DOHH2 (cell line): ENCODE data around the gene SRA1.

Experiments used
- H3F3A ChIP-seq: fragments of 200-600 bp; sonication (generic), shearing (Covaris generic); 2 replicates; pipeline ENCODE4 v1.6.0; 2016; ENCODE audit warnings: antibody characterized with exemption, mild to moderate bottlenecking; ENCODE audit not compliant: control insufficient read depth, insufficient read depth
- H3K27ac ChIP-seq: fragments of 200-600 bp; sonication (generic); 2 replicates; pipeline ENCODE4 v1.5.1; 2014; ENCODE audit warnings: low read depth, mild to moderate bottlenecking, low read length, moderate library complexity
- H3K27me3 ChIP-seq: fragments of 200-600 bp; sonication (generic); 2 replicates; pipeline ENCODE4 v1.6.1; 2014; ENCODE audit warnings: mild to moderate bottlenecking, low read length, mixed read lengths; ENCODE audit not compliant: control insufficient read depth
- H3K36me3 ChIP-seq: fragments of 200-600 bp; sonication (generic); 2 replicates; pipeline ENCODE4 v1.6.1; 2014; ENCODE audit warnings: mild to moderate bottlenecking, low read length, moderate library complexity, mixed read lengths; ENCODE audit not compliant: control insufficient read depth
- H3K4me1 ChIP-seq: fragments of 200-600 bp; sonication (generic); 2 replicates; pipeline ENCODE4 v1.6.1; 2014; ENCODE audit warnings: mild to moderate bottlenecking, low read length, mixed read lengths; ENCODE audit not compliant: control insufficient read depth
- H3K4me2 ChIP-seq: fragments of 200-600 bp; sonication (generic); 2 replicates; pipeline ENCODE4 v1.6.0; 2014; ENCODE audit warnings: mild to moderate bottlenecking, low read length, moderate library complexity
- H3K4me3 ChIP-seq: fragments of 200-600 bp; sonication (generic); 2 replicates; pipeline ENCODE4 v1.5.1; 2014; ENCODE audit warnings: mild to moderate bottlenecking, low read length, mixed read lengths
- H3K79me2 ChIP-seq: fragments of 200-600 bp; sonication (generic); 2 replicates; pipeline ENCODE4 v1.6.1; 2014; ENCODE audit warnings: mild to moderate bottlenecking, low read length, mixed read lengths; ENCODE audit not compliant: control insufficient read depth
- H3K9me2 ChIP-seq: fragments of 200-600 bp; sonication (generic); replicated peaks from 2 replicates; pipeline ENCODE4 v1.6.1; 2014; ENCODE audit warnings: mild to moderate bottlenecking, low read length, mixed read lengths; ENCODE audit not compliant: control insufficient read depth
- H3K9me3 ChIP-seq: fragments of 200-600 bp; sonication (generic); 2 replicates; pipeline ENCODE4 v1.6.1; 2014; ENCODE audit warnings: antibody characterized with exemption, low read length, mixed read lengths; ENCODE audit not compliant: control insufficient read depth, insufficient read depth
- H4K20me1 ChIP-seq: fragments of 200-600 bp; sonication (generic); 2 replicates; pipeline ENCODE4 v1.6.0; 2014; ENCODE audit warnings: low read depth, mild to moderate bottlenecking, antibody characterized with exemption, low read length, moderate library complexity; ENCODE audit not compliant: control insufficient read depth, insufficient read depth
- CTCF ChIP-seq: fragments of 200-600 bp; sonication (generic); IDR thresholded peaks from one replicate; pipeline ENCODE4 v1.5.1; 2014; ENCODE audit warnings: antibody characterized with exemption, mild to moderate bottlenecking, low read depth, low read length; ENCODE audit not compliant: poor library complexity, severe bottlenecking
- EZH2phosphoT487 ChIP-seq: fragments of 200-600 bp; sonication (generic); IDR thresholded peaks from 2 replicates; pipeline ENCODE4 v1.6.1; 2017; ENCODE audit warnings: borderline replicate concordance, mild to moderate bottlenecking, antibody characterized with exemption, low read length, moderate library complexity, mixed read lengths

SRA1 gene

DNA sequence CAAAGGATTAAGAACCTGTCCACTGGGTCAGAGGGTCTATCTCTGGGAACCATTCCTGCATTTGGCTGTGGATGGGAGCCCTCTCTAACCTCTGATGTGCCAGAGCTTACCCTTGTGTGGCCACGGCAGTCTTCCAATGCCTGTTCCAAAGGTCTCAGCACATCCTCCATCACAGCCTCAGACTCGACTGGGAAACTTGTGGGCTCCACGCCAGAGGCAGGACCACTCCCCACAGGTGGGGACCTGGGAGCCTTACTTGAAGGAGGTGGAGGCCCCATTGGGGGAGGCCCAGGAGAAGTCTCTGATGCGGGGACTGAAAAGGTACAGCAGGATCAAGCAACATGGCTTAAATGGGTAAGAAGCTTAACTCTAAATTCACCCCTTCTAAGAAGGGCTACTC lies 5.4 kb downstream of the SRA1 start:
- Histone ChIP-seq H3K9me2 (no peaks in the 10 kb centered on the region), H3K9me3 (no peaks in the 10 kb centered on the region), H3K4me3 (no peak overlapping the region), H3F3A (no peaks in the 10 kb centered on the region; the same call in 1 of the 2 replicates), H3K4me1 (peaks cover 61% of the 10 kb centered on the region), H3K27ac (no peak overlapping the region), H4K20me1 (no peaks in the 10 kb centered on the region), H3K4me2 (no peak overlapping the region), H3K36me3 (peaks cover 83% of the 10 kb centered on the region), H3K27me3 (no peaks in the 10 kb centered on the region), H3K79me2 (peaks cover 51% of the 10 kb centered on the region)
- TF ChIP-seq EZH2phosphoT487 (no peak), CTCF (no peak)

DNA sequence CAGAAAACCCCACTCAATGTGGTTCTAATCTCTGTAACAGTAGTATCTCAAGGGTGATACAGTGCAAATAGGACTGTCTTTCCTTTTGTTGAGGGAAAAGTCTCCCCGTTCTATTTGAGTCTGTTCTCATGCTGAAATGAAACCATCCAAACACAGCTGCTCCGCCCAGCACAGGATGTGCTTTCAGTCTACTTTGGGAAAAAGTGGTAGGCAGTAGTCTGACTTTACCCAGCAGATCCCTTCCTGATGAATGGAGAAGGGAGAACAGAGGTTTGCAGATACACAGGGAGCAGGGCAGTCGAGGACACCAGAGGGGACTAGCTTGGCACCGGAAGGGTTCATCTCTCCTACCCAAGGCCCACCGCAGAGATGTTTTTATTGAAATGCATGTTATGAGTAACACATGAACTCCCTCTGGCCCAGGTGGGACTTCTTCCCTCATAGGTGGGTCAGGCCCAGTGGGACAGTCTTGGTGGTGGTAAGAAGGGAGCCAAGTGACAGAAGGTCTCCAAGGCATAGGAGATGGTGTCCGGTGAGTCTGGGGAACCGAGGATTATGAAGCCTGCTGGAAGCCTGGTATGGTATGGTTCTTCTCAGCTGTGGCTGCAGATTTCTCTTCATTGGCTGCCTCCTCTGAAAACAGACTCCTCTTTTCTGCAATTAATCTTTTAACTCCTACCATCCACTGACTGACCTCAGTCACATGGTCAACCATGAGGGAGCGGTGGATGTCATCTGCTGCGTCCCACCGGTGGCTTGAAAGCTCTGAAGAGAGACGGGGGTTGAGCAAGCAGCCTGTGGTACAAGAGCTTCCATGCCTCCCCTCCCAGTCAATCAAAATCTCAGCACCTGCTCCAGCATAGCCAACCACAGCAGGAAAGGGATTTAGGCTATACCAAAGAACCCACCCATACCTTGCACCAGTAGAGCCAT lies 6.9 kb downstream of the SRA1 start:
- H3F3A ChIP-seq: peaks cover 7% of the 10 kb centered on the region
- no peak overlapping the region for H3K4me3 ChIP-seq
- H3K9me2 ChIP-seq: no peaks in the 10 kb centered on the region
- H3K27ac ChIP-seq: no peak overlapping the region
- no peak overlapping the region for H3K4me2 ChIP-seq
- H3K9me3 ChIP-seq: no peaks in the 10 kb centered on the region
- peaks cover 69% of the 10 kb centered on the region for H3K36me3 ChIP-seq
- no peaks in the 10 kb centered on the region for H3K27me3 ChIP-seq
- H4K20me1 ChIP-seq: no peaks in the 10 kb centered on the region
- H3K79me2 ChIP-seq: peaks cover 37% of the 10 kb centered on the region
- H3K4me1 ChIP-seq: peaks cover 51% of the 10 kb centered on the region
- no peak for TF ChIP-seq EZH2phosphoT487
- no peak for TF ChIP-seq CTCF

DNA sequence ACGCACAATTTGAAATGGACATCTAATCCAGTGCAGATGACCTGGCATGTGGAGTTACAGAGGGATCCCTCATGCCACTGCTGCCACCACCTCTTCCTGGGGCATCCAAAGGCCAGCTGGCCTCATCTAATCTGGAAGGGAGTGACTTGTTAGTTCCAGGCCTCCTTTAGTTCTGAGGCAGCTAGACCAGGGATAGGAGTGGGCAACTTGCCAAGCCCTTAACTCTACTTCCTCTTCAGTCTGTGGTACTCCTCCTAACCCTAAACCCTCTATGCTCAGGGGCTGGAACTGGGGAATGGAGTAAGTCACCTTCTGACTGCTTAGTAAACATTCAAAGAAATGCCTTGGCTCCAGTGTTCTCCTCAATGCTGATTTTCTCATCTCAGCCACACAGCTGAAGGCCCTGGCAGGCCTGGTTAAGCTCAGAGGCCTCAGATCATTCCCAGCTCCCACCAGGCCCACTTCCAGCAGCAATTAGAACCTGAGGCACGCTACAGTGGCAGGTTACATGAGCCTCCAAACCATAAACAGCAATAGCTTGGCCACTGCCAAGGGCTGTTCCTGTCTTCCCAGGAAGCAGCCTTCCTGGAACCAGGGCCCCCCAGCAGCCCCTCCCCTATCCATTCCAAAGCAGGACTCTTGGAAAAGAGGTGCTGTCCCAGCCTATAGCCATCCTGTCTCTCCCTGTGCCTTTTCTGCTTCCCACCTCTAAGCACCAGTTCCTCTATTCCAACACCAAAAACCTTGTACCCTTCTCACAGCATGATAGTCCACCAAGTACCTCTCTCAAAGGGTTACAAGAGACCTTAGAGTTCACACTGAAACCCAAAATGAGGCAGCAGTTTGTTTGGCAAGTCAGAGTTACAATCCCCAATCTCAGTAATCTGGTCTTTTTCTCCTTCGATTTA lies 7.8 kb downstream of the SRA1 start:
- Histone ChIP-seq H3K4me1 (peaks cover 46% of the 10 kb centered on the region), H3K79me2 (peaks cover 28% of the 10 kb centered on the region), H3K27me3 (no peaks in the 10 kb centered on the region), H3K27ac (no peak overlapping the region), H3K9me3 (no peaks in the 10 kb centered on the region), H3K4me2 (no peak overlapping the region), H3K9me2 (no peaks in the 10 kb centered on the region), H3K4me3 (no peak overlapping the region), H3K36me3 (peaks cover 67% of the 10 kb centered on the region), H3F3A (peaks cover 7% of the 10 kb centered on the region), H4K20me1 (no peaks in the 10 kb centered on the region)
- TF ChIP-seq EZH2phosphoT487 (no peak), CTCF (no peak)
